Umbilical cord (tissue), 2 donors: ENCODE data around the gene ACTMAP. TPM values are rescaled to one million over a fixed set of nuclear protein-coding genes. Genes with fewer than 3 reads are reported as not detected.
"Not testable (repeated sequence)": the region's sequence is repeated elsewhere in the genome, so short reads cannot be mapped to it uniquely, and the experiment has no call there.

ENCODE experiments used
- DNase-seq: peaks from one replicate; pipeline ENCODE4 v3.0.0-alpha.2; 2015; ENCODE audit warnings: low spot score
- total RNA-seq: library from RNA; depleted of rRNA; stranded (reverse); fragments of >200 nt; gene quantifications from one replicate; pipeline ENCODE4 v1.2.3, GENCODE V29; 2014; ENCODE audit warnings: low replicate concordance; ENCODE audit not compliant: insufficient read depth

The ACTMAP gene, protein sequence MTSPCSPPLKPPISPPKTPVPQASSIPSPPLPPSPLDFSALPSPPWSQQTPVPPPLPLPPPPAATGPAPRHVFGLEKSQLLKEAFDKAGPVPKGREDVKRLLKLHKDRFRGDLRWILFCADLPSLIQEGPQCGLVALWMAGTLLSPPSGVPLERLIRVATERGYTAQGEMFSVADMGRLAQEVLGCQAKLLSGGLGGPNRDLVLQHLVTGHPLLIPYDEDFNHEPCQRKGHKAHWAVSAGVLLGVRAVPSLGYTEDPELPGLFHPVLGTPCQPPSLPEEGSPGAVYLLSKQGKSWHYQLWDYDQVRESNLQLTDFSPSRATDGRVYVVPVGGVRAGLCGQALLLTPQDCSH
- total RNA-seq, result 1.7 TPM

DNA sequence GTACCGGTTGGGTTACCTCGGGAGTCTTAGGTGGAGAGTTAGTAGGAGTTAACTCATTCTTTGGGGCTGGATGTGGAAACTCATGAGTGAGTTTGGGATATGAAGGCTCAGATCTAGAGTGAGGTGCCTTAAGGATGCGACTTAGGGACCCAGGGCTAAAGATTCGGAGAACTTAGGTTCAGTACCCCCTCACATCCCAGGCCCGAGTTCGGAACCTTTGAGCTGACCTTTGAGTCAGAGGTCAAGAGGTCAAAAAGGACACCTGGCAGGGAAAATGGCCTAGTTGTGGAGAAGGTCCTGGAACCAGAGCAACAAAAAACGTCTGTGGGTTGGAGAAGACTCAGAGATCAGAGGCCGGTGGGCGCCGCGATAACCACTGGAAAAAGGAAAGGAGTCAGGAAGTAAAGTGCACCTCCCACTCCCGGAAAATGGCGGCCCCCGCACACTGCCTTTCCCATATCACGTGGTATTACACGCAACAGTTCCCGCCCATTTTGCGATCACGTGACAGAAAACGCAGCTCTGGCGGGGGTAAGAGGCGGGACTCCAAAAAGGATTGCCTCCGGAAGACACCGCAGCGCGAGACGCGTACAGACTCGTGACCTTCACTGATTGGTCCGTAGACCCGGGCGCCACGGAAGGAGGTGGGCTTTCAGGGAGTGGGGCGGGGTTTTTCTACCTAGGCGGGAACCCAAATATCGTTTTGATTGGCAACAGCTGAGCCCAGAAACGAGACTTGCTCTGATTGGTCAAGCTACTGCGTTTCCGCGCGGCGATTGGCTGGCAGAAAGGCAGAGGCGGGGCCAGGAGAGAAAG, at the start of gene ACTMAP:
Gene ACTMAP, minus strand, starts transcription at position 420 of the 816 bp plus-strand sequence. CDS start 674 bp downstream, outside the sequence.
- DNase-seq, result peak; percentile 100

DNA sequence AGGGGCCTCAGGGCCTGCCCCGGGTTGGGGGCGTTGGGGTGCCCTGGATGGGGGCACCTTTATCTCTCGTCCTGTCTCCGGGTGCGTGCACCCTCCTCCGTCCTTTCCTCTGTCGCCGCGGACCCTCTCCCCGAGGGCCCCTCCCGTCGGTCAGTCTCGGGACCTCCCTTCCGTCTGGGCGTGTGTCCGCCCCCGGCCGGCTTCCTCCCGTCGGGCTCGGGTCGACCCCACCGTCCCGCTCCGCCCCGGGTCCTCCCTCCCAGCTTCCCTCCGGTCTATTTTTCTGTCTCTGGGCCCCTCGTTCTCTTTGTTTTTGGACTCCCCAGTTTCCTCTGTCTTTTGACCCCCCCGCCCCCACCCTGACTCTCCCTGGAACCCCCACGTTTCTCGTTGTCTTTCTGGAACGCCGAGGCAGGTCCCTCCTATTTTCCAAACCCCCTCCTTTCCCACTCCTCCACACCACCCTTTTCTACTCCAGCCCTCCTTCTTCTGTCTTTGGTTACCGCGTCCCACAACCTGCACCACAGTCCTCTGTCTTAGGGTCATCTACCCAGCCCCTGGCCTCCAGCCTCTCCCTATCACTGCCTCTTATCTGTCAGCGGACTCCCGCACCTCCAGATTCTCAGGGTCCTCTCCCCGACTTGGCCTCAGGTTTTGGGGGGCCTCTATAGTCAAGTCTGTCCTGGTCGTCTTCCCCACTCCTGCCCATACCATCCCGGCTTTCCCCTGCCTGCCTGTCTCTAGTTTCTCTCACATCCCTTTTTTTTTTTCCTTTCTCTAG, 49.5 kb upstream of the ACTMAP start:
- peak; percentile 56 for DNase-seq

DNA sequence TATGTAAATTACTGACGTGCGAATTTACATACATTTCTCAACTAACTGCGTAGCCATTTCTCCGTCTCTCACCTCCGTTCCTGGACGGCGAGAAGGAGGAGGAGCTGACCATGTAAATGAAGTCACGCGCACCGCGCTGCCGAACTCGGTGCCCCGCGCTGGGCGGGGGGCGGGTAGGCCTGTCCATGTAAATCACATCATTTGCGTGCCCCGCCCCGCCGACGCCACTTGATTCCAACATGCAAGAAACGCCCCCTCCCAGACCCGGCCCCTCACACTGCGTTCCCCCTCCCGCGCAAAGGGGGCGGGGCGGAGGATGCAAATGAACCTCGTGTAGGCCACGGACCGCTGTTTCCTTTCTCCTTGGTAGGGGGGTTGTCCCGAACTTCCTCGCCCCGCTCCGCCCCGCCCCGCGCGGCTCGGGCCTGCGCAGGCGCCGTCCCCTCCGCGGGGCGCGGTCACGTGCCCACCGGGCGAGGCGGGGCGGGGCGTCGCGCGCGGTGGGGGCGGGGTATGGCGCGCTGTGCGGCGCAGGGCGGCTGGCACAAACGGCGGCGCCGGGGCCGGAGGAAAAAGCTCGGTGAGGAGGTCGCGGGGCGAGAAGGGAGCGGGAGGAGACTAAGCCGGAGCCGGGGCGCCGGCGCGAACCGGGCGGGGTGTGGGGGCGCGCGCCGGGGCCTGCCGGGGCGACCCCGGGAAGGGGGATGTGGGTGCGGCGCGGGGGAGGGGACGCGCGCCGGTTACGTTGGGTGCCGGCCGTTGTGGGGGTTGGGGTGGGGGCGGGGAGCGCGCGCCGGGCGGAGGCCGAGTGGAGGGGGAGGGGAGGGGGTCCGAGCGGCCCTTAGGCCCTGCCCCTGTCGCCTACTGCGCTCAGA, 48.6 kb upstream of the ACTMAP start, which contains the start of gene EGLN2:
Gene EGLN2, plus strand, starts transcription at position 509 of the 875 bp plus-strand sequence. CDS start 1,382 bp downstream, outside the sequence.
- peak; percentile 100 for DNase-seq

DNA sequence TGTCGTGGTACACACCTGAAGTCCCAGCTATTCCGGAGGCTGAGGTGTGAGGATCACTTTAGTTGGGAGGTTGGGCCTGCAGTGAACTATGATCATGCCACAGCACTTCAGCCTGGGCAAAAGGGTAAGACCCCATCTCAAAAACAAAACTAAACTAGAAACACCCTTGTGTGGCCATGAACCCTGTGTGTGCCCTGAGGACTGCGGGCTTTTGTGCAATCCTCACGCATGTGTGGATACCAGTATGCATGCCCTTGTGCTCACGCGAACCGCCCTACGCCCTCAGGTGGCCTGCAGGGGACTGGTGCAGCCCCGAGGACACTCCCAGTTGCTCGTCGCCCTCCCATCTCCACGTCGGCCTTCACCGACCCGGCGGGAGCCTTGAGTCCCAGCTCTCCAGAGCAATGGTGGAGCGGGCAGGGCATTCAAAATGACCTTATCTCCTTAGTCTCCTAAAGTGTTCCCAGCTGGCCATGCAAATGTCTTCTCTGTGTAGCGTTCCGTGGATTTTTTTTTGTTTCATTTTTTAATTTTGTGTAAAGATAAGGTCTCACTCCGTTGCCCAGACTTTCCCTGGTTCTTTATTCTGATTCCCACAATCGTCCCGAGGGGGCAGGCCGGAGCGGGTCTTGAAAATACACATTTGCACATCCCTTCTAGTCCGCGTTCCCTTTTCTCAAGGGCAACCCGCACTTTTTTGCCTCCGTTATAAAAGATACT, 47.8 kb upstream of the ACTMAP start:
- peak; percentile 74 for DNase-seq

DNA sequence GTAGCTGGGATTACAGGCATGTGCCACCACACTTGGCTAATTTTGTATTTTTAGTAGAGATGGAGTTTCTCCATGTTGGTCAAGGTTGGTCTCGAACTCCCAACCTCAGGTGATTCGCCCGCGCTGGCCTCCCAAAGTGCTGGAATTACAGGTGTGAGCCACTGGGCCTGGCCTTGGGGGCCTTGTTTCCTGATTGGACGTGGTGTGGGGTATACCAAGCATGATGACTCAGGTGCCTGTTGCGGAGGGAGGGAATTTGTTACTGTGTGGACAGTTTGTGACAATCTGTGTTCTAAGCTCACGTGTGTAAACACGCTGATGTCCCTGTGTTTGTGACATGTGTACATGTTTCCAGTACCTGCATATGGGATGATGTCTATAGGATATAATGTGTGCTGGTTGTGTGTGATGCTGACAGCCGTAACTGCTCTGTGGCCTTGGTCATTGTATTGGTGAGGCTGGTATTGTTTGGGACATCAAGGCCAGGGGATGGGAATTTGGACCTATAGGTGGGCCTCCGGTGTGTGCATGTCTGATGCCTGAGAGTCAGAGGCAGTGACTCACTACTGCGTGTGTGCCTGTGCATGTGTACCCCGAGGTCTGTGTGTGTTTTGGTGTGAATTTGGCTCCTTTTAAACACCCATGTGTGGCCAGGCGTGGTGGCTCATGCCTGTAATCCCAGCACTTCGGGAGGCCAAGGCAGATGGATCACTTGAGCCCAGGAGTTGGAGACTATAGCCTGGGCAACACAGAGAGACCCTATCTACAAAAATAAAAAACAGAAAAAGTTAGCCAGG, 47.1 kb upstream of the ACTMAP start:
- no peak for DNase-seq

DNA sequence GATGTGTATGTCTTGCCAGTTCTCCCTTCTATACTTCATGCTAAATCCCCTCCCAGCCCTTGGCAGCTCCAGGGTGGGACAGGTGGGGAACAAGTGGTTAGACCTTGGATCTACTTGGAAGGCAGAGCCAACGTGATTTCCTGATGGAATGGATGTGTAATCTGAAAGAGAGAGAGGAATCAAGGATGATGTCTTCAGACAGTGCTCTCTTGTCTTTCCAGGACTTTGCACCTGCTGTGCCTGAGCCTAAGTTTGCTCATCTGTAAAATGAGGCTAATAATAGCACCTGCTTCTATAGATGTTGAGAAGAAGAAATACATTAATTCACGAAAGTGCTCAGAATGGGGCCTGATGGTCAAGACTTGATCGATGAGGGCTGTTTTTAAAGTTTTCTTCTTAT, 41.7 kb upstream of the ACTMAP start:
- DNase-seq, result no peak

DNA sequence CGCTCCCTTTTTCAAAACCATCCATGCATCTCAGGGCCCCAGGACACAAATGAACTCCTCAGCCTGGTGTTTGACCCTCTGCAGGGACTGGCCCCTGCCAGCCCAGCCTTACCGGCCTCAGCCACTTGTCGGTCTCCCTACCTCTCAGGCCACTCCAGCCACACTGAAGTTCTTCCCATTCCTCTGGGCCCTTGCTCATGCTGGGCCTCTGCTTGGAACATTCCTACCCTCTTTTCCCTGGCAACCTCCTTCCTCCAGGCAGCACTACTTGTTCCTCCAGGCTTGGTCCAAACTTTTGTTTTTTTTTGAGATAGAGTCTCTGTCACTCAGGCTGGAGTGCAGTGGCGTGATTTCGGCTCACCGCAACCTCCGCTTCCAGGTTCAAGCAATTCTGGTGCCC, 41.1 kb upstream of the ACTMAP start:
- DNase-seq, result no peak

DNA sequence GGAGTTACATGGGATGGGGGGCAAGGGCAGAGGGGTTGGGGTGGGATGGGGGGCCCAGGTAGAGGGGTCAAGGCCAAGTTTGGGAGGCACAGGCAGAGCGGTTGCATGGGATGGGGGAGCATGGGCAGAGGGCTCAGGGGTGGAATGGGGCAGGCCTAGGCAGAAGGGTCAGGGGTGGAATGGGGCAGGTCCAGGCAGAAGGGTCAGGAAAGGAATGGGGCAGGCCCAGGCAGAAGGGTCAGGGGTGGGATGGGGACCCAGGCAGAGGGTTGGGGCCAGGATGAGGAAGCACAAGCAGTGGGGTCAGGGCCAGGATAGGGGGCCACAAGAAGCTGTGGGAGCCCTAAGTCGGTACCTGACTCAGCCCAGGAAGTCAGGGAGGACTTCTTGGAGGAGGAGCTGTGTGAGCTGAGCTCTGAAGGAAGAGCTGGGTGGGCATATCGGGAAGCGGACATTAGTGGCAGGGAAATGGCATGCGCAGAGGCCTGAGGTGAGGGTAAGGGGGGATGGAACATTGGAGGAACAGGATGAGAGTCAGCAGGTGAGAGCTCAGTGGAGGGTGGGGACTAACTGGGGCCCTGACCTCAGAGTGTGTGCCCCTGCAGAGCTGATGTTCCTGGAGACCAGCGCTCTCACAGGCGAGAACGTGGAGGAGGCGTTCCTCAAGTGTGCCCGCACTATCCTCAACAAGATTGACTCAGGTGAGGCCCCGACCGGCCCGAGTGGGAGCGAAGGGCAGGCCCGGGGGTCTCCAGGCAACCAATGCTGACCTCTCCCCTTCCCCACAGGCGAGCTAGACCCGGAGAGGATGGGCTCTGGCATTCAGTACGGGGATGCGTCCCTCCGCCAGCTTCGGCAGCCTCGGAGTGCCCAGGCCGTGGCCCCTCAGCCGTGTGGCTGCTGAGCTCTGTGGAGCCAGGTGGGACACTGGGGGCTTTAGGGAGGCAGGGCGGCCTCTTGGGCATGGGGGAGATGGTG, 36.1 kb upstream of the ACTMAP start:
- DNase-seq, result no peak

DNA sequence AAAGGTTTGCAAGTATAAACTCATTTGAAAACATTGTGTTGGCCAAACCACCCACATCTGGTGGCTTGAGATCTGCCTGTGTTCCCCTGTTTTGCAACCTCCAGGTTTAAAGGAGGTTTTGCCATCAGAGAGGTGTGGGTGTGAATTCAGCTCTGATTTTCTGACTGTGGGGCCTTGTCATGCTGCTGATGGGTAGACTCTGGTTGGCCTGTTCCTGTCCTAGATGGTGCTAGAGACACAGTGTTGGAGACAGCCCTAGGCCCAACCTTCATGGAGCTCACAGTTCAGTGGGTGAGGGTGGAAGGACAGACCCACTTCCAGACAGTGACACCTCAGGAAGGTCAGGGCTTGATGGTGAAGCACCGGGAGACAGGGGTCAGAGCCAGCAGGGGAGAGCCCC, 35.2 kb upstream of the ACTMAP start:
- DNase-seq, result no peak

DNA sequence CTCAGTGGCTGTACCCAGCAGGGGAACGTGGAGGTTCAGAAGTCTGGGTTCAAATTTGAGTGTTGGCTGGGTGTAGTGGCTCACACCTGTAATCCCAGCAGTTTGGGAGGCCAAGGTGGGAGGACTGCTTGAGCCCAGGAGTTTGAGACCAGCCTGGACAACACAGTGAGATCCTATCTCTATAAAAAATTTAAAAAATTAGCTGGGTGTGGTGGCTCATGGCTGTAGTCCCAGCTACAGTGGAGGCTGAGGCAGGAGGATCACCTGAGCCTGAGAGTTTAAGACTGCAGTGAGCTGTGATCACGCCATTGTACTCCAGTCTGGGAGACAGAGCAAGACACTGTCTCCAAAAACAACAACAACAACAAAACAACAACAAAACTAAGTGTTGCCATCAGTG, 33.9 kb upstream of the ACTMAP start:
- DNase-seq, result not testable (repeated sequence)

DNA sequence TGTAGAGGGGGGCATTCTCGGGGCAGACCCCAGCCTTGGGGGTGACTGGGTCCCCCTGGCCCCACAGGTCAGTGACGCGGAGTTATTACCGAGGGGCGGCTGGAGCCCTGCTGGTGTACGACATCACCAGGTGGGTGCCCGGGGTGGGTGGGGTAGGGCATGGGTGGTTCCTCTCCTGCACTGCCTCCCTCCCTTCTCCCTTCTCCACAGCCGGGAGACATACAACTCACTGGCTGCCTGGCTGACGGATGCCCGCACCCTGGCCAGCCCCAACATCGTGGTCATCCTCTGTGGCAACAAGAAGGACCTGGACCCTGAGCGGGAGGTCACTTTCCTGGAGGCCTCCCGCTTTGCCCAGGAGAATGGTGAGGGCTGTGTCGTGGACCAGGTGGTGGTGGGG, 33.4 kb upstream of the ACTMAP start:
- DNase-seq, result no peak

DNA sequence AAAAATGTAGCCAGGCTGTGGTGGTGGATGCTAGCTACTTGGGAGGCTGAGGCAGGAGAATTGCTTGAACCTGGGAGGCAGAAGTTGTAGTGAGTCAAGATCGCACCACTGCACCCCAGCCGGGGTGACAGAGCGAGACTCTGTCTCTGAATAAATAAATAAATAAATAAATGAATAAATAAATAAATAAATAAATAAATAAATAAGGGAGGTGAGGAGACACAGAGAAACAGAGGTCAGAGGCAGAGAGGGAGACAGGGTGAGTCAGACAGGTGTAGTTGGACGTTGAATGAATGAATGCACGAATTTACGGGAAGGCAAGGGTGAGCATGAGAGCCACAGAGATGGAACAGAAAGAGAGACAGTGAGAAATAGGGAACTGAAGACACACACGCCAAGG, 30.9 kb upstream of the ACTMAP start:
- DNase-seq, result no peak

DNA sequence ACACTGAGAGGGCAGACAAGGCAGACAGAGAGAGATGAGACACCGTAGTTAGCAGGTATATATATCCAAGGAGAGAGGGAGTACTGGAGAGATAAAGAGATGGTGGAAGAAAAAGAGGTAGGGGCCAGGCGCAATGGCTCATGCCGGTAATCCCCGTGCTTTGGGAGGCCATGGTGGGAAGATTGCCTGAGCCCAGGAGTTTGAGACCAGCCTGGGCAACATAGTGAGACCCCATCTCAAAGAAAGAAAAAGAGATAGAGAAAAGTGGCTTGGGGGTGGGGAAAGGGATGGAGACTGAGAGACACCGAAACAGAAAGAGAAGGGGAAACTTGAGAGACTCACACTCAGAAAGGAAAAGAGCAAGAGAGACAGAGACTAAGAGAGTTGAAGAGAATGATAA, 30.3 kb upstream of the ACTMAP start:
- no peak for DNase-seq

DNA sequence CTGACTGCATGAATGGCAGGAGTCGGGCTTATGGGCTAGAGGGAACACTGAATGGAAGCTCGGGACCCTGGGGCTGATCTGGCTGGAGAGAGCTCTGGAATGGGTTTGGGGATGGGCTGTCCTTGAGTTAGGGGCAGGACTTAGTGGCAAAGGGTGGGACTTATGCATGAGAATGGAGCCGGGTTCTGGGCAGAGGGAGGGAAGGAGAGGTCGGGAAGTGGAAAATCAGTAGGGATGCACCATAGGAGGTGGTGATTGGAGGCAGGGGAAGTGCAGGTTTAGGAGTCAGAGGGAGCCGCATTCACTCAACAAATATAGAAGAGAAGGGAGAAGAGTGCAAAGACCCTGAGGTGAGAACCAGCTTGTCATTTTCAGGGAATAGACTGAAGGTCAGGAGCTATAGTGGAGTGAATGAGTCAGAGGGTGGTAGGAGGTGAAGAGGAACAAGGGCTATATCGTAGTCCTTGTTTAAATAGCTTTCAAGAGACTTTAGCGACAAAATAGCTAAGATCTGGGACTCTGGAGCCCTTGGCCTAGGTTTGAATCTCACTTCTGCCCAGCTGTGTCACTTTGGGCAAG, 28.5 kb upstream of the ACTMAP start:
- DNase-seq, result peak; percentile 32

DNA sequence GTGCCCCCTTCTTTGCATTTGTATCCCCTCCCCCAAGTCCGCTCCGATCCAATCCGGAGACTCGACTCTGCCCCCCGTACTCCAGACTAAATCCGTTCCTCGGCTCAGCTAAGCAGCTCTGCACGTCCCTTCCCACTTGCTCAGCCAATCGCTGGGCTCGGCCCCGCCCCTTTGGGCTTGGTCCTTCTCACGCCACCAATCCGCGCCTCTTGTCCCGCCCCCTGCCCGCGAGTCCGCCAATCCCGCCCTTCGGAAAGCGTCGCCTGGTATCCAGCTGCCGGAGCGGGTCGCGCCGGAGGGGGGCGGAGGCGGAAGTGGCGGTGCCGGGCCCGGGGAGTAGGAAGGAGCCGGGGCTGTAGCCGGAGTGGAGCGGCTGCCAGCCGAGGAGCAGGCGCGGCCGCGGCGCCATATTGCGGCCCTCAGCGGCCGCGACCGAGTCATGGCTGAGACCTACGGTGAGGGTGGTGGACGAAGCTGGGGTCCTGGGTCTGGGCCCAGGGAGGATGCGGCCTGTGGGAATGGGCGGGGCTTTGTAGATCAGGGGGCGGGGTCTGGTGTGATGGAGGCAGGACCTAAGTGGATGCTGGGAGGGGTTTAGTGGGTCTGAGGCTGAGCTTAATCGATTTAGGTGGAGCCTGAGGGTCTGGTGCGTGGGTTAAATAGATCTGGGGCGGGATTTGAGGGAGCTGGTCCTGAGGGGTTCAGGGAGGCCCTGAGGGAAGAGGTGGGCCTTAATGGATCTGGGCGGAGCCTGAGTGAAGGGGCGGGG, 27.8 kb upstream of the ACTMAP start, which contains the start of gene RAB4B:
Gene RAB4B, plus strand, starts transcription at position 311 of the 769 bp plus-strand sequence. Its CDS starts 129 bp downstream, at position 440.
- DNase-seq, result peak; percentile 100

DNA sequence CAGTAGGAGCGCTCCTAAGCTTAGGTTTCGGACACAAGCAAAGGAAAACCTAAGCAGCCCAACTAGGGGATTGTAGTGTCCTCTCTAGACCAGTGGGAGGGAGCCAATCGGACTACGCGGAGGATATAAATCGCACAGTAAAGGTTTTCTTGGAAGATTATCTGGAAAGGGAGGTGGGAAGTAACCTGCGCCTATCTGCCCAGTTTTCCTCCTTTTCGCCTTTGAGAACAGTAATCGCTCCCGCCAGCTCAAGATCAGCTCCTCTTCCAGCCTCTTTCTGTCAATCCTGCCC, 27.3 kb upstream of the ACTMAP start:
- no peak for DNase-seq
